DMS79 (cell line): ENCODE data around the gene PDE4A.
A peak's percentile ranks its signal among the peaks of the same experiment; 100 is the strongest.
"Not testable (repeated sequence)": the region's sequence is repeated elsewhere in the genome, so short reads cannot be mapped to it uniquely, and the experiment has no call there.

Source experiments
- DNase-seq: peaks from one replicate; lab custom pipeline; 2025; lab: John Stamatoyannopoulos, UW

PDE4A gene

DNA sequence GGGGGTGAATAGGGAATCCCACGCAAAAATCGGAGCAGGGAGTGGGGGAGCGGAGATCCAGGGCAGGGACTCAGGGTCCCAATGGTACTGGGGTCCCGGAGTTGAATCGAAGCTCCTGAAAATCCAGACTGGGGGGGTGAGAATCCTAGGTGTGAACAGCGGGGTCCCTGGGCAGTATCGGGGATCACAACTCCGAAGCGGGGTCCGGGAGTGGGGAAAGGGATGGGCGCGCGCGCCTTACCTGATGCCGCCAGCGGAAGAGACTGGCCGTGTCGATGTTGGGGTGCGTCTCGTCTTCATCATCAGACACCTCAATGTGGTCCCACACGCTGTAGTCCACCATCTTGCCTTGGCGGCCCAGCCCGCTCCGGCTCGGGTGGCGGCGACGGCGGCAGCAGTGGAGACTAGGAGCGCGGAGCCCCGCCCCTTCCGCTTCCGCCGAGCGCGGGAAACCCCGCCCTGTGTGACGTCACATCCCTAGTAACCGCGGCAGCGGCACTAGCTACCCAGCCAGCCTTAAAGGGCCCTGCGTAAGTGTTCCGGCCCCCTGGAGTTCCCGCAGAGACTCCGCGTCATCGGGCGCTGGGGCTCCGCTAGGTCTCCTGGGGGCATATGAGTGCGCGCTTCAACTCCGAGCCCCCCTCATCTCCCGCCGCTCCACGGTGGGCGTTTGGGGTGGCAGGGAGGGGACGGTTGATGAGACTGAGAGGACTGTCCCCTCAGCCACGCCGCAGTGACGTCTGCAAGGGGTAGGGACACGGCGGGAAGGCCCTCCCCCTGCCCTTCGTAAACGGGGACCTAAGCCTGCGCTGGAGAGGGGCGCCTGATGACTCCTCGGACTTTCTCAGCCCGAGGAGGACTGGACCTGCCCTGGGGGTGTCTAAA is 17.0 kb upstream of the PDE4A start, which contains the start of gene CDC37:
Gene CDC37 (minus strand): TSS at position 406 of the 885 bp plus-strand sequence. CDS start 63 bp downstream, at position 343.
- peak; percentile 78 for DNase-seq

DNA sequence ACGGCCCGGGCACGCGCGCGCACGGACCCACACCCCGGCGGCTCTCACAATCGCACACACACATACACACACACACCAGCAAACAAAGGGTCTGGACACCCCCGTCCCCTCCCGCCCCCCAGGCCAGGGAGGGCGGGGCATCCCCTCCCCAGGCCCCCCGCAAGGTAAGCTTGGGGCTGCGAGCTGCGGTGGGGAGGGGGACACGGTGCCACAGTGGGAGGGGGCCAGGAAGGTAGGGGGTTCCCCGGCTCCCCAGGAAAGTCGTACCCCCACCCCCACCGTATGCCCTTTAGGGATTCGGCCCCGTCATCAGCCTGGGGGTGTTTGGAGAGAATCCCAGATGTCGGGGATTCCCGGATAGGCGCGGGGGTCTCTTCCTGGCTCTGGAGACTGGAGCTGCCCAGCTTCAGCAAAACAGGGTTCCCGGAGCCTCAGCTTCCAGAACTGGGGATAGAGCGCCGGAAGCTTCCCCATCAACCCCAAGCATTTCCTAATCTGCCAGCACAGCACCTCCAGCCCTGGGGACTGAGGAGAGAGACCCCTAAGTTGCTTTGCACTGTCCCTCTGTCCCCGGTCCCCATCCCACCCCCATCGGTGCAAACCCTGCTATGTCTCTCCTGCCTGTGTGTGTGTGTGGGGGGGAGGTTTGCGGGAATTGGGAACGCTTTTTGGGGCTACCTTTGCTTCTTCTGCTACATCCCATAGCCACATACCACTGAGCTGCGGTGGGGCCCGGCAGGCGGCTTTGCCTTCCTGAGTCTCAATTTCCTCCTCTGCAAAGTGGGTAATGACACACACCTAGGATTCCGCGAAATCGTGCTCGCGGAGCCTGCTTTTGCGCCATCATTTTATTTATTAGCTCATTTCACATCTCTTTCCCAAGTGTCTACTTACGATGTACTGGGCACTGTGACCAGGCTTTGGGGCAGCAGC is 15.2 kb upstream of the PDE4A start:
- DNase-seq: no peak

DNA sequence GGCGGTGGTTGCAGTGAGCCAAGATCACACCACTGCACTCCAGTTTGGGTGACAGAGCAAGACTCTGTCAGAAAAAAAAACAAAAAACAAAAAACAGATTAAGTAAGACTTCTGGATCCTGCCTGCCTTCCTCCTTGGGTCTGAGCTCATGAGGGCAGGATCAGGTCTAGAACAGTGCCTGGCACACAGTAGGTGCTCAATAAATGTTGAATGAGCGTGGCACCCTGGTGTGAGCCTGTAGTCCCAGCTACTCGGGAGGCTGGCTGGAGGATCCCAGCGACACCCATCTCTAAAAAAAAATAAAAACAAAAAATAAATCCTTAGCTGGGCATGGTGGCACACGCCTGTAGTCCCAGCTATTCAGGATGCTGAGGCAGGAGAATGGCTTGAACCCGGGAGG is 14.1 kb upstream of the PDE4A start:
- no peak for DNase-seq

DNA sequence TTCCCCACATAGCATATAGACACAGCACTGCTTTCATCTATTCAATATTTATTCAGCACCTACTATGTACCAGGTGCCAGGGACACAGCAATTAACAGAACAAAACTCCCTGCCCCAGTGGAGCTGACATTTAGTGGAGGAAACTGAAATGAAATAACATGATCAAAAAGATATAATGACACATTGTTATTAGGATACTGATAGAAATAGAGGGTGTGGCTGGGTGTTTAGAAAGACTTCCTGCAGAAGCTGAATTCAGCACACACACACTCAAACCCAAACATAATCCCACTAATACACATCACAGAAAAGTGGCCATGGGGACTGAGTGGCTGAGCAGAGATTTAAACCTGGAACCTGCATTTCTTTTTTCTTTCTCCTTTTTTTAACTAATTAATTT is 13.2 kb upstream of the PDE4A start:
- DNase-seq: no peak

DNA sequence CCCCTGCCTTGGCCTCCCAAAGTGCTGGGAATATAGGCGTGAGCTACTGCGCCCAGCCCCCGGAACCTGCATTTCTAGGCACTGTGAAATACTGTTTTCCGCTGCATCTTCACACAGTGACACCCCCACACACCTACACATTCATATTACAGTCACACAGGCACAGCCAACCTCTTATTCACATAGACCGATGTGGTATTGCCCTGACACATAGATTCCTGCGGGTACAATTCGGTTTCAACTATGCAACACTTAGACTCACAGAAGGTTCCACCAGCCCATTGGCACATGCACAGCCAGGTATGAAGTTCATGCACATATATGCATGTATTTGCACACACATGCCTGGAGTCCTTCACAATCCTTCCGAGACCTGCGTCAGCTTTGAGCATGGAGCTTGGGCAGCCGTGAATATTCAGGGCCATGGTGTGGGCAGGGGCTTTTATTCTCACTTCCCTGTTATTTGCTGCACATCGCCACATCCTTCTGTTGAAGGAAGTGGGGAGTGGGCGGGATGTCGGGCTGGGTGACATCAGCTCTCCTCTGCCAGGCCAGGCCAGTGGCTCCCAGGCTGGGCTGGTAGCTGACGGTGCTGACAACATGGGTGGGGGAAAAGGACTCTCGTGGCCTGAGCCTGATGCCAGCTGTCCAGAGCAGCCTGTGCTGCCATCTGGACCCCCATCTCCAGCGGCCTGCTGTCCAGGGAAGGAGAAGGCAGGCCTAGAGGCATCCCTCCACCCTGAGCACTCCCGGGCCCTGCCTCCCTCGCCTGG is 11.6 kb upstream of the PDE4A start:
- DNase-seq: no peak

DNA sequence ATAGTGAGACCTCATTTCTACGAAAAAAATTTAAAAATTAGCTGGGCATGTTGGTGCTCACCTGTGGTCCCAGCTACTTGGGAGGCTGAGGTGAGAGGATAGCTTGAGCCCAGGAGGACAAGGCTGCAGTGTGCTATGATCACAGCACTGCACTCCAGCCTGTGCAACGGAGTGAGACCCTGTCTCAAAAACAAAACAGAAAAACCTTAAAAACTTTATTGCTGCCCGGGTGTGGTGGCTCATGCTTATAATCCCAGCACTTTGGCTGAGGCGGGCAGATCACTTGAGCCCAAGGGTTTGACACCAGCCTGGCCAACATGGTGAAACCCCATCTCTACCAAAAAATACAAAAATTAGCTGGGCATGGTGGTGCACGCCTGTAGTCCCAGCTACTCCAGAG is 9.1 kb upstream of the PDE4A start:
- not testable (repeated sequence) for DNase-seq

DNA sequence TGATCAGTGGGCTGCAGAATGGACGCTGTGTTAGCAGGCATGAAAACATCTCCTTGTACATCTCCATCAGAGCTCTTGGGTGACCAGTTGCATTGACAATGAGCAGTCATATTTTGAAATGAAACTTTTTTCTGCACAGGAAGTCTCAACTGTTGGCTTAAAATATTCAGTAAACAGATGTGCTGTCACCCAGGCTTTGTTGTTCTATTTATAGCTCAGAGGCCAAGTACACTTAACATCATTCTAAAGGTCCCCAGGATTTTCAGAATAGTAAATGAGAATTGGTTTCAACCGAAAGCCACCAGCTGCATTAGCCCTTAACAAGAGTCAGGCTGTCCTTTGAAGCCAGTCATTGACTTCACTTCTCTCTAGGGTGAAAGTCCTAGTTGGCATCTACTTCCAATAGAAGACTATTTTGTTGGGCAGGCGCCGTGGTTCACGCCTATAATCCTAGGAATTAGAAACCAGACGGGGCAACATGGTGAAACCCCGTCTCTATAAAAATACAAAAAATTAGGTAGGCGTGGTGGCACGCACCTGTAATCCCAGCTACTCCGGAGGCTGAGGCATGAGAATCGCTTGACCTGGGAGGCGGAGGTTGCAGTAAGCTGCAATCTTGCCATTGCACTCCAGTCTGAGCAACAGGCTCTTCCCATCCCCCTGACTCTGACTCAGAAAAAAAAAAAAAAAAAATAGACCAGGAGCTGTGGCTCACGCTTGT is 7.9 kb upstream of the PDE4A start:
- no peak for DNase-seq

DNA sequence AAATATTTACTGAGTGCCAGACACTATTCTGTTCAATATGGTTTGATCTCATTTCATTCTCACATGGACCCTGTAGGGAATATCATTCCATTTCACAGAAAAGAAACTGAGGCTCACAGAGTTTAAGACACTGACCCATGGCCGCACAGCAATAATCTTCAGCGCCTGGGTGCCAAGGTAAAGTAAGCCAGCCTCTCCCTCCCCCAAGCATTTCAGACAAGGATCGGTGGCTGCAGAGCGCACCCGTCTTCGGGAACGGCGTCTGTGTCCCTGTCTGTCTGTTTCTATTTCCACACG is 4.3 kb upstream of the PDE4A start:
- no peak for DNase-seq

DNA sequence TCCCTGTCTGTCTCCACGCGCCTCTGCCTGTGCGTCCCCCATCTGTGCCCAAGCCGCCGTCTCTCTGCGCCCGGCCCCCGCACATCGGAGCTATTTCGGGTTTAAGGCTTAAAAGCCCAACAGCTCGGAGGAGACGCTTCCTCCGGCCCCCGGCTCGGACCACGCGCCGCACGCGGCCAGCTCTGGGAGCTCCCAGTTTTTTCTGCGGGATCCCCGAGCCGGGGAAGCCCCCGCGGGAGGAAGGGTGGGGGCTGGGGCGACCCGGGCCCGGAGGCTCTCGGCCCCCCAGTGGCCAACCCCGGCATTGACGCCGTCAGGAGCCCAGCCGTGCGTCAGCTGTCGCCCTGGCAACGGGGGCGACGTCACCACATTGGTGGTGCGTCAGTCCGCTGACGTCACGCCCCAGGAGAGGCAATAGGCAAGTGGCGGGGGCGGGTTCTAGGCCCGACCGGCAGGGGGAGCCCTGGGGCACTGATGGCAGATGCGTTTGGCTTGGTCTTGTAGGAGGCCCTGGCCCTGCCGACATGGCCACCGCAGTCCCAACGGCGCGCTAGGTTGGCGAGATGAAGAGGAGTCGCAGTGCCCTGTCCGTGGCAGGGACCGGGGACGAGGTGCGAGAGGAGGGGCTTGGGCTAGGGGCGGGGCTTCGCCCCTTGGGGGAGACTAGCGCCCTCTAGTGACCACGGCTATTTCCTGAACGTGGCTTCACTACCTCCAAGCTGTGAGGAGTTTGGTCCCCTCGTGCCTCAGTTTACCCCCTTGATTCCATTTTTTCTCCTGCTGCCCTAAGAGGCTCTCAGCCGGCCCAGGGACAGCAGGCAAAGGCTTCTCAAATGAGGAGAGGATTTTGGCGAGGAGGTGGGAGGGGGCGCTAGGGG is 3.7 kb upstream of the PDE4A start:
- no peak for DNase-seq

DNA sequence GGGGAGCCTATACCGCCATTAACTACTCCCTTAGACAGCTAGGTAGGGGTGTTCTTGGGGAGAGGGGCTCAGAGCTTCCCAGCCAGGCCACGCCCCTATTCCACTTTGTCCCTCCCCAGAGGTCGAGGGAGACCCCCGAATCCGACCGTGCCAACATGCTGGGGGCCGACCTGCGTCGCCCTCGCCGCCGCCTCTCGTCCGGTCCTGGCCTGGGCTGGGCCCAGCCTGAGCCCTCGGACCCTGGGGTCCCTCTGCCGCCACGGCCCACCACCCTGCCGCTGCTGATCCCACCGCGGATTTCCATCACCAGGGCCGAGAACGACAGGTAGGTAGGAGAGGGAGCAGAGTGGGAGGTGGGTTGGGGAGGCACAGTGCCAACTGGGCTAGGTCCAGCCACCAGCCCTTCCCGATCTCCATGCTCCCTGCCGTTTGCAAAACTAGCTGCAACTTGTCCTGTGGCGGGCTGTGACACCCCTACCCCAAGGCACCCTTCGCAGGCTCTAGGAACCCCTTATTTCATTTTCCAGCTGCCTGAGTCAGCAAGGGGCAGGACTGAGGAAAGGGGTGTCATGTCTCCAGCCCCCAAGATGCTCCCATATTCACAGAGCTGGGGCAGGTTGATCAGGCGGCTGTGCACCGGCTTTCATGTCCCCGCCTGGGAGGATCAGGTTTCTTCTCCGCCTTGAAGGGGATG is 2.6 kb upstream of the PDE4A start:
- DNase-seq: no peak

DNA sequence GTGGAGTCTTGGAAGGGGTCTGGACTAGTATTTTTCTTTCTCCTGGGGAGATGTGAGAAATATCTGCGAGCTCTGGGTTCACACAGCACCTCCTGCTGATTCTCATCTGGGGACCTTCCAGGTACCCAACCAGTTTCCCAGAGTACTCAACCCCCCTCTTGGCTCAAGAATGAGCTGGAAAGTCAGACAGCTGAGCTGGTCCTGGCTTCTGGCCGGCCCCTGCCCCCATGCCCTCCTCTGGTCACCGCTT is 2.2 kb upstream of the PDE4A start:
- no peak for DNase-seq

DNA sequence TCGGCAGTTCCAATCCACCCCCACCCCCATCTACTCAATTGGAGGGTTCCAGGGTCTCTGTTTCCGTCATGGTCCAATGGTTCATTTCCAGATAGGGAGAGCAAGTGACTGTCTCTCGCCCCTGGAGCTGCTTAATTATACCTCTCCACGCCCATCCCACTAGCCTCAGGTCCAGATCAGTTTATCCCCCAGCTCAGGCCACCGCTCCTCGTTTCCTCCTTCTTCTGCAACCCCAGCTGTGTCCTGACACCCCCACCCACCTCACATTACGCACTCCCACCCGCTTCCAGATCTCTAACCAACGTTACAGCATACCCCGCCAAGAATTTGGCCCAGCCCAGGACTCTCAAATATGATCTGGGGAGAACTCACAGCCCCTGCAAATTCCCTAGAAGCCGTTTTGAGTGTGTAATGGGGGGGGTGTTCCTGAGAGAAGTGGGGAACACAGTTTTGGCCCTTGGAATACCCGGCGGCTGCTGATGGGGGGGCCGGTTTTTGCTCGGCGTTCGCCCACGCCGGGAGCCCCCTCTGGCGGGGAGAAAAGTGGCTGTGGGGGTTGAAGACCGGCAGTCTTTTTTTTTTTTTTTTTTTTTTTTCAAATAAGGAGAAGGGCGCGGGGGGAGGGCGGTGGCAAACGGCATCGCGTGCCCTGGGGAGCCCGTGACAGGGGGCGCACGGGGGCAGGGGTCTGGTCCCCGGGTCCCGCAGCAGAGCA is 1.7 kb upstream of the PDE4A start:
- no peak for DNase-seq

DNA sequence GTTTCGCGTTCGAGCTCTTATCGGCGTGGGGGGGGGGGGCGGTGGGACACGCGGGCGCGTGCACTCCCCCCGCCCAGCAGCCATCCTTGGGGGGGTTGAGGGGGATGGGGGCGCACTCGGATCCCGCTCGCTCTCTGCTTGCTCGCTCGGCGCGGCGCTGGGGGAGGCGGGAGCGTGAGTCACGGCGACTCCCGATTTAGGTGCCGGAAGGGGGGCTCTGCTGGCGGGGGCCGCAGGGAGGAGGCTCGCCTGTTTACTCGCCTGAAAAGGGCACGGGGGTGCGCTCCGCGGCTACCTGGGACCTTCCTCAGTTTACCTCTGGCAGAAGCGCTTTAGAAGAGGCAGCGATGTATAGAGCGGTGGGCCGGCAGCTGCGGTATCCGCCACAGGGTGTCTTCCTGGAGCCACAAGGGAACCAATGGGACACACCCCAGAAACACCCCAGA is 1.1 kb upstream of the PDE4A start:
- DNase-seq: no peak

DNA sequence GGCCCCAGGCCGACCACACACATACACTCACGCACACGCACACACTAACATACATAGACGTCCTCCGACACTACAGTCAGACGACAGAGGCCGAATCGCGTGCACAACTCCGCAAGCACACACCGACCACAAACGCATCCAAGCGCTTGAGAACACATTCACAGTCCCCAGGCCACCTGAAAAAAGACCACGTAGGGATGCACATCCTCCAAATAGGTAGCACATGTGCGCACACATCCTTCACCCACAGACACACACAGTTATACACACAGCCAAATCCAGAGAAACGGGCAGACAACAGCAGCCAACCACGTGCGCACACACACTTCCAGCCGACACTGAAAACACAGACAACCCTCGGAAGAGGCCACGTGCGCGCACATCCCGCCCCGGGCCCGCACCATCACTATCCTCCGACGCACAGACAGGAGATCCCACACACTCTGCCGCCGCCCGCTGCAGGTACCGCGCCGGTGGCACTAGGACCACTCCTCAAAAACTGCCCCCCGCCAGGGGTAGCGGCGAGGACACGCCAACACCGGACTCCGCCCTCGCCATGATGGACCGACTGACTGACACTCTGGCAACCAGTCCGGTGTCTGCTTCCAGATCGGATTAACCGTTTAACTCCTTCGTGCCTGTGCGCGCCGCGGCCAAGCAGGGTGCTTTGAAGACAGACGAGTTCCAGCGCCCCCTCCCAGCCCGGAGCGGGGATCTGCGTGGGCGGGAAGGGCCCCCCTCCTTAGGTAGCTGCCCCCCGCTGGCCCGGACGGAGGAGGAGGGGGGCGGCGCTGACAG is 493 bp upstream of the PDE4A start:
- no peak for DNase-seq

DNA sequence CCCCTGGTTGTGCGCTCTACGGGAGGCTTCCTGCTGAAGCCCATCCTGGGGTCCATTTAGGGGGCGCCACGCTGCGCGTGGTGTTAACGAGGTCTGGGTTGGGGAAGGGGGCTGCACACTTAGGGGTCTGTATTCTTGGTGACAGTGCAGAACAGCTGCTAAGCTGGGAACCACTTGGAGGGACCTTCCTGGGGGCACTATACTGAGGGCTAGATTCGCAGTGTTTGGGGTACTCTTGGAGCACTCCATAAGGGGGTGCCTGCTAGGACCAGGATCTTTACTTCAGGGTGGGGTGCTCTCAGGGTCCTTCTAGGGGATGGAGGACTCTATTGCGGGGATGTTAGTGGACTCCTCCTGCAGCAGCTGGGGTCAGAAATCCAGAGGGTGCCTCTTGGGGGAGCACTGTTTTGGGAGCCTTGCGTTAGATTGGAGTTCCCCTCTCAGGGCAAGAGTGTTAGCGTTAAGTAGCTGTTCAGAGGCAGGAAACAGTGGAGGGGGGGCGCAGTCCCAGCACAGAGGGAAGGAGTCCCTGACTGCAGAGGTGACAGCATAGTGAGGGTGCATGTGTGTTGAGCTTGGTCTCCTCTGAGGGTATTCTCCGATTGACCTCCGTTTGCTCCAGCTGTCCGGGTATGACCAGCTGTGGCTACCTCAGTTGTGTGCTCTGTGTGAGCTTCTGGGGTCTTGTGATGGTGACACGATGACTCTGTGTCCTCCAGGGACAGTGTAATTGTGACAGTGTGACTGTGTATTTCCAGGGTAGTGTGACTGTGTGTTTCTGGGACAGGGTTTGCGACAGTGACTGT is 1.1 kb downstream of the PDE4A start:
- DNase-seq: no peak

DNA sequence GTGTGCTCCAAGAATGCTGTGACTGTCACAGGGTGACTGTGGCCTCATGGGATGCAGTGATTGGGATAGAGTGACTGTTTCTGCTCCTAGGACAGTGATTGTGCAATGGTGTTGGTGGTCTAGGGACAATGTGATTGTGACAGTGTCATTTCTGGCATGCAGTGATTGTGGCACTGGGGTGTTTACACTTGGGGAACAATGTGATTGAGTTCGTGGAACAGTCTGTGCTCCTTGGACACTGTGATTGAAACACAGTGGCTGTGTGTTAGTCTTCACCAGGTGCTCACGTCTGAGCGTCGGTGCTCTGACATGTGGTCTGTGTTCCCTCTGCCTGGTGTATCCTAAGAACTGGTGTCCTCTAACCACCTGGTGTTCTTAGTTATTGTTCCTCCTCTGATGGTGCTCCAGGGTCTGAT is 1.7 kb downstream of the PDE4A start:
- no peak for DNase-seq

DNA sequence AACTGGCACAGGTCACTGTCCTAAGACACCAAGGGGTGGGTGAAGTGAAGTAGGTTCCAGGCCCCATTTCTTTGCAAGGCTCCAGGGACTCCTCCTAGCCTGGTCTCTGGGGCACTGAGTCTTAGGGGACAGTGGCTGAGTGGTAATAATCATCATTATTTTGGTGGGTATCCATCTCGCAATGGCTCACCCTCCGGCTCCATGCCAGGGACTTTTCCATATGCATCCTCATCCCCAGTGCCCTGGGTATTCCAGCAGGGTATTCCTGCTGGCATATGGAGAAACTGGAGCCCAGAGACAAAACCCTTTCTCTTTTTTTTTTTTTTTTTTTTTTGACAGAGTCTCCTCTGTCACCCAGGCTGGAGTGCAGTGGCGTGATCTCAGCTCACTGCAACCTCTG is 2.5 kb downstream of the PDE4A start:
- no peak for DNase-seq
